HG02870 (cell line): ENCODE measurements around the gene EYA3.

Experiments used
- ATAC-seq: cut with Tn5 transposase; IDR thresholded peaks from one replicate; pipeline ENCODE4 v1.9.1; 2021; ENCODE audit warnings: mild to moderate bottlenecking, moderate library complexity; ENCODE audit not compliant: unreplicated experiment

EYA3 gene

GRCh38 chr1:28114844-28115243, 26.4 kb upstream of the EYA3 start:
- no peak for ATAC-seq

- ATAC-seq, result no peak
These were observed 24.8 kb upstream of the EYA3 start for GRCh38 chr1:28113242-28113572.

GRCh38 chr1:28112388-28113241, 24.2 kb upstream of the EYA3 start:
- no peak for ATAC-seq

- ATAC-seq, result no peak
These were observed 22.7 kb upstream of the EYA3 start for GRCh38 chr1:28111157-28111556.

GRCh38 chr1:28110555-28110954, 22.1 kb upstream of the EYA3 start:
- ATAC-seq, result no peak

GRCh38 chr1:28109639-28110038, 21.2 kb upstream of the EYA3 start:
- no peak for ATAC-seq

- ATAC-seq, result no peak
These were observed 19.6 kb upstream of the EYA3 start for GRCh38 chr1:28108001-28108400.

GRCh38 chr1:28104866-28105467, 16.6 kb upstream of the EYA3 start:
- no peak for ATAC-seq

- no peak for ATAC-seq
These were observed 13.8 kb upstream of the EYA3 start for GRCh38 chr1:28102189-28102588.

- no peak for ATAC-seq
These were observed 10.8 kb upstream of the EYA3 start for GRCh38 chr1:28099050-28099769.

GRCh38 chr1:28097100-28097472, 8.7 kb upstream of the EYA3 start:
- no peak for ATAC-seq

GRCh38 chr1:28096210-28097099, 8.0 kb upstream of the EYA3 start:
- no peak for ATAC-seq

- ATAC-seq, result no peak
These were observed 2.8 kb upstream of the EYA3 start for GRCh38 chr1:28091043-28091781.

- ATAC-seq, result peak; percentile 11
These were observed 719 bp downstream of the EYA3 start for GRCh38 chr1:28087614-28088167.

- no peak for ATAC-seq
These were observed 1.8 kb downstream of the EYA3 start for GRCh38 chr1:28086651-28087050.

- no peak for ATAC-seq
These were observed 3.3 kb downstream of the EYA3 start for GRCh38 chr1:28085129-28085528.

- no peak for ATAC-seq
These were observed 4.5 kb downstream of the EYA3 start for GRCh38 chr1:28083876-28084275.

- no peak for ATAC-seq
These were observed 9.5 kb downstream of the EYA3 start for GRCh38 chr1:28078680-28079626.

GRCh38 chr1:28078262-28078661, 10.1 kb downstream of the EYA3 start:
- ATAC-seq, result no peak
